ENCODE measurements around the gene NEU2.

DNA sequence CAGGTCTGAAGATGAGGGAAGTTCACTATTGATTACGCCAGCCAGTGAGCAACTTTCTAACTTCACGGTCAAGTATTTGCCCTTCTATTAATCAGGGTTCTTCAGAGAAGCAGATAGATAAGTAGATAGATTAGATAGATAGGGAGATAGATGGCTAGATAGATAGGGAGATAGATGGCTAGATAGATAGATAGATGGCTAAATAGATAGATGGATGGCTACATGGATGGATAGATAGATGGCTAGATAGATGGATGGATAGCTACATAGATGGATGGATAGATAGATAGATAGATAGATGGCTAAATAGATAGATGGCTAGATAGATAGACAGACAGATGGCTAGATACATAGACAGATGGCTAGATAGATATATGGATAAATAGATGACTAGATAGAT is 22.9 kb downstream of the NEU2 start:
- TF ChIP-seq ATF3 (IDR thresholded peaks at IDR 0.05) (no peak), JUND (IDR thresholded peaks at IDR 0.05) (no peak), POLR2A (IDR thresholded peaks at IDR 0.05; ENCODE audit: borderline replicate concordance, extremely low read depth, insufficient read depth, insufficient read length) (no peak), EZH2 (IDR thresholded peaks at IDR 0.05) (no peak), EGR1 (IDR thresholded peaks at IDR 0.05; ENCODE audit: low read depth) (no peak)
- TF ChIP-seq, protein P1, sequence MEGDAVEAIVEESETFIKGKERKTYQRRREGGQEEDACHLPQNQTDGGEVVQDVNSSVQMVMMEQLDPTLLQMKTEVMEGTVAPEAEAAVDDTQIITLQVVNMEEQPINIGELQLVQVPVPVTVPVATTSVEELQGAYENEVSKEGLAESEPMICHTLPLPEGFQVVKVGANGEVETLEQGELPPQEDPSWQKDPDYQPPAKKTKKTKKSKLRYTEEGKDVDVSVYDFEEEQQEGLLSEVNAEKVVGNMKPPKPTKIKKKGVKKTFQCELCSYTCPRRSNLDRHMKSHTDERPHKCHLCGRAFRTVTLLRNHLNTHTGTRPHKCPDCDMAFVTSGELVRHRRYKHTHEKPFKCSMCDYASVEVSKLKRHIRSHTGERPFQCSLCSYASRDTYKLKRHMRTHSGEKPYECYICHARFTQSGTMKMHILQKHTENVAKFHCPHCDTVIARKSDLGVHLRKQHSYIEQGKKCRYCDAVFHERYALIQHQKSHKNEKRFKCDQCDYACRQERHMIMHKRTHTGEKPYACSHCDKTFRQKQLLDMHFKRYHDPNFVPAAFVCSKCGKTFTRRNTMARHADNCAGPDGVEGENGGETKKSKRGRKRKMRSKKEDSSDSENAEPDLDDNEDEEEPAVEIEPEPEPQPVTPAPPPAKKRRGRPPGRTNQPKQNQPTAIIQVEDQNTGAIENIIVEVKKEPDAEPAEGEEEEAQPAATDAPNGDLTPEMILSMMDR (IDR thresholded peaks at IDR 0.05 in 2 of 3, conservative IDR thresholded peaks at IDR 0.05 in 1 of 3; ENCODE audit: borderline replicate concordance in 1 of 3, insufficient read depth in 1 of 3, low read depth in 2 of 3, low read length in 2 of 3), result no peak
- TF ChIP-seq, protein P2, sequence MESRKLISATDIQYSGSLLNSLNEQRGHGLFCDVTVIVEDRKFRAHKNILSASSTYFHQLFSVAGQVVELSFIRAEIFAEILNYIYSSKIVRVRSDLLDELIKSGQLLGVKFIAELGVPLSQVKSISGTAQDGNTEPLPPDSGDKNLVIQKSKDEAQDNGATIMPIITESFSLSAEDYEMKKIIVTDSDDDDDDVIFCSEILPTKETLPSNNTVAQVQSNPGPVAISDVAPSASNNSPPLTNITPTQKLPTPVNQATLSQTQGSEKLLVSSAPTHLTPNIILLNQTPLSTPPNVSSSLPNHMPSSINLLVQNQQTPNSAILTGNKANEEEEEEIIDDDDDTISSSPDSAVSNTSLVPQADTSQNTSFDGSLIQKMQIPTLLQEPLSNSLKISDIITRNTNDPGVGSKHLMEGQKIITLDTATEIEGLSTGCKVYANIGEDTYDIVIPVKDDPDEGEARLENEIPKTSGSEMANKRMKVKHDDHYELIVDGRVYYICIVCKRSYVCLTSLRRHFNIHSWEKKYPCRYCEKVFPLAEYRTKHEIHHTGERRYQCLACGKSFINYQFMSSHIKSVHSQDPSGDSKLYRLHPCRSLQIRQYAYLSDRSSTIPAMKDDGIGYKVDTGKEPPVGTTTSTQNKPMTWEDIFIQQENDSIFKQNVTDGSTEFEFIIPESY (IDR thresholded peaks at IDR 0.05; ENCODE audit: extremely low read depth, insufficient replicate concordance, low read length), result no peak
- TF ChIP-seq, protein P3, sequence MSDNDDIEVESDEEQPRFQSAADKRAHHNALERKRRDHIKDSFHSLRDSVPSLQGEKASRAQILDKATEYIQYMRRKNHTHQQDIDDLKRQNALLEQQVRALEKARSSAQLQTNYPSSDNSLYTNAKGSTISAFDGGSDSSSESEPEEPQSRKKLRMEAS (IDR thresholded peaks at IDR 0.05), result no peak

All from HCT116 (cell line).